NCI-H460 (cell line): ENCODE measurements around the gene GGT6. TPM values are rescaled to one million over a fixed set of nuclear protein-coding genes. Genes with fewer than 3 reads are reported as not detected.
"Not testable (repeated sequence)": the region's sequence is repeated elsewhere in the genome, so short reads cannot be mapped to it uniquely, and the experiment has no call there.

Experiments used
- DNase-seq: peaks from one replicate; pipeline ENCODE4 v3.0.0-alpha.2; 2016; ENCODE audit warnings: low read depth; ENCODE audit errors: extremely low read depth
- polyA plus RNA-seq: library from polyadenylated mRNA; depleted of rRNA; stranded (reverse); fragments of >200 nt; gene quantifications from 2 replicates; pipeline ENCODE4 v1.2.3, GENCODE V29; 2014; cell fraction: nucleus; rRNA removed
- total RNA-seq: library from RNA; depleted of rRNA; stranded (reverse); fragments of >200 nt; shearing (Covaris generic); gene quantifications from 2 replicates; pipeline ENCODE4 v1.2.3, GENCODE V29; 2014; rRNA removed

Gene GGT6
- total RNA-seq: not detected in 2 replicates
- polyA plus RNA-seq: not detected in 2 replicates

- DNase-seq: no peak
Measured at GRCh38 chr17:4560421-4560820, at the start of gene GGT6. TSS of gene GGT6 (minus strand) at chr17:4560577. CDS start at chr17:4560521, 56 bp downstream.

GRCh38 chr17:4610162-4610561, 49.8 kb upstream of the GGT6 start:
- no peak for DNase-seq

GRCh38 chr17:4609761-4610160, 49.4 kb upstream of the GGT6 start:
- no peak for DNase-seq

GRCh38 chr17:4607773-4608187, 47.4 kb upstream of the GGT6 start:
- no peak for DNase-seq

GRCh38 chr17:4607261-4607741, 46.9 kb upstream of the GGT6 start:
- no peak for DNase-seq

GRCh38 chr17:4605826-4606225, 45.4 kb upstream of the GGT6 start:
- no peak for DNase-seq

- not testable (repeated sequence) for DNase-seq
Measured at GRCh38 chr17:4604736-4605135, 44.4 kb upstream of the GGT6 start.

- DNase-seq: no peak
Measured at GRCh38 chr17:4604111-4604644, 43.8 kb upstream of the GGT6 start.

GRCh38 chr17:4602041-4602440, 41.7 kb upstream of the GGT6 start:
- DNase-seq: no peak

- no peak for DNase-seq
Measured at GRCh38 chr17:4601326-4601725, 40.9 kb upstream of the GGT6 start.

GRCh38 chr17:4600563-4600962, 40.2 kb upstream of the GGT6 start:
- no peak for DNase-seq

GRCh38 chr17:4599505-4600281, 39.3 kb upstream of the GGT6 start:
- no peak for DNase-seq

- DNase-seq: no peak
Measured at GRCh38 chr17:4598776-4599504, 38.6 kb upstream of the GGT6 start.

GRCh38 chr17:4597975-4598374, 37.6 kb upstream of the GGT6 start:
- DNase-seq: no peak

- no peak for DNase-seq
Measured at GRCh38 chr17:4596636-4597380, 36.4 kb upstream of the GGT6 start.

GRCh38 chr17:4595685-4596342, 35.4 kb upstream of the GGT6 start:
- DNase-seq: not testable (repeated sequence)

GRCh38 chr17:4594931-4595684, 34.7 kb upstream of the GGT6 start:
- DNase-seq: no peak

- no peak for DNase-seq
Measured at GRCh38 chr17:4594406-4594805, 34.0 kb upstream of the GGT6 start.

GRCh38 chr17:4593021-4593421, 32.6 kb upstream of the GGT6 start:
- DNase-seq: no peak
